Trophoblast cell (in vitro differentiated cells and primary cell): ENCODE measurements around the gene SELENOP.

Experiments used
- DNase-seq, 2 donors: peaks; one replicate each; pipeline ENCODE4 v3.0.0-alpha.2; 2016
- H2AFZ ChIP-seq: 2 replicates; pipeline ENCODE4 v1.6.1; 2013; ENCODE audit warnings: low read length, moderate library complexity, mild to moderate bottlenecking; ENCODE audit not compliant: insufficient read depth, poor library complexity
- H2AK5ac ChIP-seq: 2 replicates; pipeline ENCODE4 v1.6.1; 2013; ENCODE audit warnings: mild to moderate bottlenecking, low read length
- H2BK120ac ChIP-seq: 2 replicates; pipeline ENCODE4 v1.6.1; 2013; ENCODE audit warnings: low read length, mild to moderate bottlenecking, moderate library complexity; ENCODE audit not compliant: insufficient read depth, poor library complexity
- H2BK12ac ChIP-seq: 2 replicates; pipeline ENCODE4 v1.6.1; 2013; ENCODE audit warnings: mild to moderate bottlenecking, low read length, moderate library complexity
- H2BK5ac ChIP-seq: 2 replicates; pipeline ENCODE4 v1.6.1; 2013; ENCODE audit warnings: low read length, low read depth, moderate library complexity, mild to moderate bottlenecking; ENCODE audit not compliant: poor library complexity
- H3K14ac ChIP-seq: 2 replicates; pipeline ENCODE4 v1.6.1; 2013; ENCODE audit warnings: mild to moderate bottlenecking, low read length
- H3K18ac ChIP-seq: 2 replicates; pipeline ENCODE4 v1.6.1; 2013; ENCODE audit warnings: mild to moderate bottlenecking, low read length
- H3K23ac ChIP-seq: 2 replicates; pipeline ENCODE4 v1.6.1; 2013; ENCODE audit warnings: low read length
- H3K27ac ChIP-seq: 2 replicates; pipeline ENCODE4 v1.5.1; 2013; ENCODE audit warnings: low read depth, mild to moderate bottlenecking, inconsistent platforms, low read length, moderate library complexity
- H3K27me3 ChIP-seq: 2 replicates; pipeline ENCODE4 v1.6.1; 2013; ENCODE audit warnings: inconsistent platforms, mild to moderate bottlenecking, low read length, moderate library complexity; ENCODE audit not compliant: insufficient read depth
- H3K36me3 ChIP-seq, 2 experiments: 1 replicate in 1 of 2; 2 replicates in 1 of 2; pipeline ENCODE4 v1.6.1; 2013; ENCODE audit warnings: low read length in 2 of 2, mild to moderate bottlenecking in 2 of 2, moderate library complexity in 1 of 2; ENCODE audit not compliant: insufficient read depth in 2 of 2, control insufficient read depth in 1 of 2
- H3K4ac ChIP-seq: 2 replicates; pipeline ENCODE4 v1.6.1; 2013; ENCODE audit warnings: low read depth, mild to moderate bottlenecking, low read length, moderate library complexity
- H3K4me1 ChIP-seq, 2 experiments: 1 replicate in 1 of 2; 2 replicates in 1 of 2; pipeline ENCODE4 v1.6.1; 2013; ENCODE audit warnings: low read length in 2 of 2, mild to moderate bottlenecking in 2 of 2, moderate library complexity in 1 of 2; ENCODE audit not compliant: insufficient read depth in 2 of 2, control insufficient read depth in 1 of 2
- H3K4me2 ChIP-seq: 2 replicates; pipeline ENCODE4 v1.6.1; 2013; ENCODE audit warnings: inconsistent platforms, mild to moderate bottlenecking, low read length, moderate library complexity
- H3K4me3 ChIP-seq: 2 replicates; pipeline ENCODE4 v1.5.1; 2013; ENCODE audit warnings: mild to moderate bottlenecking, low read depth, low read length, inconsistent platforms
- H3K79me1 ChIP-seq: one replicate; pipeline ENCODE4 v1.6.1; 2013; ENCODE audit warnings: low read length
- H3K79me2 ChIP-seq: 2 replicates; pipeline ENCODE4 v1.6.1; 2013; ENCODE audit warnings: low read length, mild to moderate bottlenecking; ENCODE audit not compliant: control insufficient read depth, insufficient read depth, poor library complexity
- H3K9ac ChIP-seq: 2 replicates; pipeline ENCODE4 v1.6.1; 2013; ENCODE audit warnings: mild to moderate bottlenecking, low read length
- H3K9me3 ChIP-seq: 2 replicates; pipeline ENCODE4 v1.6.1; 2013; ENCODE audit warnings: low read depth, mild to moderate bottlenecking, control low read depth, inconsistent platforms, low read length; ENCODE audit not compliant: insufficient read depth
- H4K12ac ChIP-seq: 2 replicates; pipeline ENCODE4 v1.6.1; 2013; ENCODE audit warnings: low read depth, mild to moderate bottlenecking, low read length, moderate library complexity
- H4K8ac ChIP-seq: 2 replicates; pipeline ENCODE4 v1.6.1; 2013; ENCODE audit warnings: low read depth, mild to moderate bottlenecking, low read length, moderate library complexity
- H4K91ac ChIP-seq: one replicate; pipeline ENCODE4 v1.6.1; 2013; ENCODE audit warnings: low read depth, mild to moderate bottlenecking, low read length, moderate library complexity
- WGBS: extraction: QIAGEN DNeasy Blood & Tissue Kit; methylation state at CpG from one replicate; pipeline ENCODE4 v1.1.7; 2013; ENCODE audit warnings: missing lambda C conversion rate; ENCODE audit not compliant: insufficient read length, insufficient coverage; ENCODE audit errors: extremely low coverage; 5-methylcytosine and 5-hydroxymethylcytosine counted together

The SELENOP gene

DNA sequence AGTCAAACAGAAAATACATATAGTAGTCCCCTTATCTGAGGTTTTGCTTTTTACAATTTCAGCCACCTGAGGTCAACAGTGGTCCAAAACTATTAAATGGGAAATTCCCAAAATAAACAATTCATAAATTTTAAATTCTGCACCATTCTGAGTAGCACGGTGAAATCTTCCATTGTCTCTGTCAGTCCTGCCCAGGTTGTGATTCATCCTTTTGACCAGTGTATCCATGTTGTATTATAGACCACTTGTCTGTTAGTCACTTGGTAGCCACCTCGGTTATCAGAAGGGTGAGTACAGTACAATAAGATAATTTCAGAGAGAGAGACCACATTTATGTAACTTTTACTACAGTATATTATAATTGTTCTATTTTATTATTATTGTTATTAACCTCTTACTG, 52.2 kb downstream of the SELENOP start:
- no CpG with 5 or more reads among the region's 2 CpGs for WGBS
- Histone ChIP-seq H3K36me3 (no peaks in the 10 kb centered on the region), H2BK120ac (no peak overlapping the region), H3K79me2 (no peaks in the 10 kb centered on the region), H3K4me2 (no peak overlapping the region), H4K12ac (no peak overlapping the region), H3K4ac (no peak overlapping the region), H3K79me1 (no peaks in the 10 kb centered on the region), H3K14ac (no peak overlapping the region), H3K23ac (no peak overlapping the region), H3K4me3 (no peak overlapping the region), H3K9me3 (no peaks in the 10 kb centered on the region), H2BK5ac (no peak overlapping the region), H4K8ac (no peak overlapping the region), H2AFZ (no peak overlapping the region), H3K27me3 (no peaks in the 10 kb centered on the region), H3K27ac (no peak overlapping the region), H3K4me1 (peaks cover 0 to 4% of the 10 kb centered on the region in 2 experiments), H3K18ac (no peak overlapping the region), H2AK5ac (no peak overlapping the region), H3K9ac (no peak overlapping the region), H4K91ac (no peak overlapping the region), H2BK12ac (no peak overlapping the region)
- no peak for DNase-seq

DNA sequence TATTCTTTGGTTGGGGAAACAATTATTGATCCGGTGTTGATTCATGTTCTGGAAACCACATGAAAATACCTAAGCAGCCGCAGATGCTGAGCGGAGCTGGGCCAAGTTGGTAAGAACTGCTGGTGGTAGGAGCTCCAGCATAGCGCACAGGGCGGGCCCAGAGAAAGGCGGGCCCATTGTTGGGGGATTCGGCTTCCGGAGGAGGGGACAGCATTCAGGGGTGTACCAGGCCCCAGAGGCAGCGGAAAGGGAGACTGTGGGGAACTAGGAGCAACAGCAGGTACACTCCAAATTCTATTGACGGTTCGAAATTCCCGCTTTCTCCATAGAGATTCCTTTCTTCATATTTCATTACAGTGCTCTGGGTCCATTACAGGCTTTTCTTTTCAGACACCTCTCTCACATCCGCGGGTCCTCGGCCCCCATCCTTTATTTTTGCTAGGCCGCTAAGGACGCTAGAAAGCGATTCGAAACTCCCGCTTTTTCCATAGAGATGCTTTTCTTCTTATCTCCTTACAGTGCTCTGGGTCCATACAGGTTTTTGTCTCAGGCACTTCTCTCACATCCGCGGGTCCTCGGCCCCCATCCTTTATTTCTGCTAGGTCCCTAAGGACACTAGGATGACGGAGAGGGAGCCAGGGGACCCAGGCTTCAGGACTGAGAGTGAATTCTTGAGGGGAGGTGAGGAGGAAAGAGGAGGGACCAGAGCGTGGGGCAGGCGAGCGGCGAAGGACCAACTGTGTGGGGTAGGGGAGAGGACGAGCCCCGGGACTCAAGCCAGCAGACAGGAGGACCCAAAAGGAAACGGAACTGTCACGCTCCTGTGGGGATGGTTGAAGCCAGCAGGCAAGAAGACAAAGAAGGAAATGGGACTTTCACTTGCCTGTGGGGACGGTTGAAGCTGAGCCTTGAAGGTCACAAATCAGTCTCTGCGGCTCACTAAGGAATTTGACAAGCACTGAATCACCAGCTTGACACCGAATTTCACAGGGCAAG, 54.8 kb downstream of the SELENOP start, which contains the start of gene CCDC152:
CCDC152 (plus strand) TSS at position 213 of the 996 bp plus-strand sequence. CDS start 2,304 bp downstream, outside the sequence.
- no peak within 1 kb of the TSS for H2AK5ac ChIP-seq
- no peaks in the 10 kb centered on the region for H3K9me3 ChIP-seq
- H3K27ac ChIP-seq, result no peak within 1 kb of the TSS
- H3K14ac ChIP-seq, result no peak within 1 kb of the TSS
- no peak for DNase-seq
- H3K4me3 ChIP-seq, result peak within 1 kb of the TSS; percentile 37
- no peaks in the 10 kb centered on the region for H3K27me3 ChIP-seq
- no peak within 1 kb of the TSS for H4K91ac ChIP-seq
- no peak within 1 kb of the TSS for H3K18ac ChIP-seq
- WGBS, result no CpG with 5 or more reads among the region's 35 CpGs
- no peak within 1 kb of the TSS for H4K12ac ChIP-seq
- H3K36me3 ChIP-seq, result no peaks in the 10 kb centered on the region
- no peak within 1 kb of the TSS for H2BK12ac ChIP-seq
- H3K4ac ChIP-seq, result no peak within 1 kb of the TSS
- H3K4me2 ChIP-seq, result peak within 1 kb of the TSS; percentile 44
- no peak within 1 kb of the TSS for H3K9ac ChIP-seq
- peak within 1 kb of the TSS; percentile 56 for H4K8ac ChIP-seq
- H2BK5ac ChIP-seq, result no peak within 1 kb of the TSS
- no peaks in the 10 kb centered on the region for H3K79me1 ChIP-seq
- H2BK120ac ChIP-seq, result no peak within 1 kb of the TSS
- no peak within 1 kb of the TSS for H3K23ac ChIP-seq
- H3K79me2 ChIP-seq, result no peaks in the 10 kb centered on the region
- peak within 1 kb of the TSS; percentile 71 for H2AFZ ChIP-seq
- H3K4me1 ChIP-seq, result peaks cover 0 to 4% of the 10 kb centered on the region in 2 experiments

DNA sequence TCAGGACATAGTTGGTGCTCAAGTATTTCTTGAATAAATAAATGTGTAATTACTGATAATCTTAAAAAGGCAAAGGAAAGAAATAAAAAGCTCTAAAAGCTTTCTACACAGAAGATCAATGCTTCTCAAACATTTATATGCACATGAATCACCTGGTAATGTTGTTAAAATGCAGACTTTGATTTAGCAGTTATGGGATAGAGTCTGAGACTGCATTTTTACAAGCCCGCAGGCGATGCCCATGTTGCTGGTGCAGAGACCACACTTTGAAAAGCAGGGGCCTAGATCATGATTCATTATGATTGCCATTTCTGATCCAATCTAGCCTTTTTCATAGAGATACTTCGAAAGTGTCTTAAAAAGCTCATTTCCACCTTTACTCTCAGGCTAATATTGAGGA, 58.6 kb downstream of the SELENOP start:
- Histone ChIP-seq H3K14ac (no peak overlapping the region), H3K4me1 (peaks cover 0 to 4% of the 10 kb centered on the region in 2 experiments), H2BK5ac (no peak overlapping the region), H3K79me2 (no peaks in the 10 kb centered on the region), H2BK120ac (no peak overlapping the region), H4K91ac (no peak overlapping the region), H3K79me1 (no peaks in the 10 kb centered on the region), H3K27ac (no peak overlapping the region), H3K9me3 (no peaks in the 10 kb centered on the region), H3K4me2 (no peak overlapping the region), H3K4ac (no peak overlapping the region), H3K4me3 (no peak overlapping the region), H3K36me3 (no peaks in the 10 kb centered on the region), H3K18ac (no peak overlapping the region), H3K23ac (no peak overlapping the region), H2BK12ac (no peak overlapping the region), H4K12ac (no peak overlapping the region), H4K8ac (no peak overlapping the region), H3K27me3 (no peaks in the 10 kb centered on the region), H2AK5ac (no peak overlapping the region), H2AFZ (no peak overlapping the region), H3K9ac (no peak overlapping the region)
- WGBS, result no CpG with 5 or more reads among the region's 3 CpGs
- DNase-seq, result no peak

GRCh38 chr5:42751044-42751443, 60.6 kb downstream of the SELENOP start:
- no peak overlapping the region for H4K91ac ChIP-seq
- H3K79me2 ChIP-seq, result no peaks in the 10 kb centered on the region
- H3K4me2 ChIP-seq, result no peak overlapping the region
- H3K27ac ChIP-seq, result no peak overlapping the region
- H4K8ac ChIP-seq, result no peak overlapping the region
- H3K14ac ChIP-seq, result no peak overlapping the region
- no peak overlapping the region for H2BK120ac ChIP-seq
- no CpG with 5 or more reads among the region's 5 CpGs for WGBS
- H3K4me3 ChIP-seq, result no peak overlapping the region
- no peaks in the 10 kb centered on the region for H3K27me3 ChIP-seq
- no peak overlapping the region for H4K12ac ChIP-seq
- H3K36me3 ChIP-seq, result no peaks in the 10 kb centered on the region
- no peak overlapping the region for H2BK5ac ChIP-seq
- no peak overlapping the region for H3K18ac ChIP-seq
- H2AK5ac ChIP-seq, result no peak overlapping the region
- no peaks in the 10 kb centered on the region for H3K9me3 ChIP-seq
- H3K23ac ChIP-seq, result no peak overlapping the region
- no peaks in the 10 kb centered on the region for H3K4me1 ChIP-seq
- no peak overlapping the region for H3K4ac ChIP-seq
- no peak overlapping the region for H2BK12ac ChIP-seq
- DNase-seq, result no peak
- H2AFZ ChIP-seq, result no peak overlapping the region
- H3K79me1 ChIP-seq, result no peaks in the 10 kb centered on the region
- no peak overlapping the region for H3K9ac ChIP-seq
